ENCODE data around the gene SEMA4D.
A peak's percentile ranks its signal among the peaks of the same experiment; 100 is the strongest.

Gene SEMA4D

GRCh38 chr9:89408628-89409101 lies 89.2 kb downstream of the SEMA4D start:
- Histone ChIP-seq H3K36me3 (ENCODE audit: insufficient read depth, low read length) (peaks cover 79% of the 10 kb centered on the region), H4K20me1 (ENCODE audit: insufficient read depth, low read length) (peaks cover 73% of the 10 kb centered on the region), H3K27ac (ENCODE audit: low read length) (peak overlapping the region; percentile 86), H3K27me3 (ENCODE audit: insufficient read depth, low read length, poor library complexity) (no peaks in the 10 kb centered on the region), H3K9me3 (ENCODE audit: insufficient read depth, low read length, severe bottlenecking) (no peaks in the 10 kb centered on the region), H3K9ac (ENCODE audit: low read depth, low read length) (peak overlapping the region; percentile 43), H3K4me1 (ENCODE audit: insufficient read depth, low read length) (peaks cover 62% of the 10 kb centered on the region), H3K4me2 (ENCODE audit: insufficient read depth, low read length) (peak overlapping the region; percentile 58), H2AFZ (ENCODE audit: low read depth, low read length) (no peak overlapping the region), H3K79me2 (ENCODE audit: insufficient read depth, low read length) (peaks cover 86% of the 10 kb centered on the region), H3K4me3 (ENCODE audit: low read depth in 1 of 2, low read length in 2 of 2) (peak overlapping the region in 1 of 2 experiments; percentile 35; a peak in 2 of 4 replicates)
- TF ChIP-seq CTCF (IDR thresholded peaks at IDR 0.05; ENCODE audit: borderline replicate concordance, extremely low read depth, low read length, poor library complexity, severe bottlenecking) = peak; percentile 7
- no peak for TF ChIP-seq EZH2 (IDR thresholded peaks at IDR 0.05; ENCODE audit: borderline replicate concordance, low read depth, low read length, severe bottlenecking)
- ATAC-seq (ENCODE audit: insufficient read depth, low read depth) (peak; percentile 97), DNase-seq (peak; percentile 91)

GRCh38 chr9:89407070-89407469 lies 90.8 kb downstream of the SEMA4D start:
- peaks cover 46% of the 10 kb centered on the region for H3K4me1 ChIP-seq (ENCODE audit: insufficient read depth, low read length)

GRCh38 chr9:89405826-89406225 lies 92.1 kb downstream of the SEMA4D start:
- DNase-seq (no peak), ATAC-seq (ENCODE audit: insufficient read depth, low read depth) (no peak)
- Histone ChIP-seq H3K27ac (ENCODE audit: low read length) (peak overlapping the region; percentile 3; the same call in 1 of the 2 replicates), H3K4me2 (ENCODE audit: insufficient read depth, low read length) (no peak overlapping the region), H3K27me3 (ENCODE audit: insufficient read depth, low read length, poor library complexity) (no peaks in the 10 kb centered on the region), H3K4me1 (ENCODE audit: insufficient read depth, low read length) (peaks cover 34% of the 10 kb centered on the region), H3K4me3 (ENCODE audit: low read depth in 1 of 2, low read length in 2 of 2) (no peak overlapping the region), H2AFZ (ENCODE audit: low read depth, low read length) (no peak overlapping the region), H3K9me3 (ENCODE audit: insufficient read depth, low read length, severe bottlenecking) (no peaks in the 10 kb centered on the region), H4K20me1 (ENCODE audit: insufficient read depth, low read length) (peaks cover 65% of the 10 kb centered on the region), H3K79me2 (ENCODE audit: insufficient read depth, low read length) (peaks cover 71% of the 10 kb centered on the region), H3K9ac (ENCODE audit: low read depth, low read length) (no peak overlapping the region), H3K36me3 (ENCODE audit: insufficient read depth, low read length) (peaks cover 79% of the 10 kb centered on the region)
- TF ChIP-seq EZH2 (IDR thresholded peaks at IDR 0.05; ENCODE audit: borderline replicate concordance, low read depth, low read length, severe bottlenecking) (no peak), CTCF (IDR thresholded peaks at IDR 0.05; ENCODE audit: borderline replicate concordance, extremely low read depth, low read length, poor library complexity, severe bottlenecking) (no peak)

More at GRCh38 chr9:89407070-89407469, 90.8 kb downstream of the SEMA4D start:
- ATAC-seq (ENCODE audit: insufficient read depth, low read depth) = no peak
- Histone ChIP-seq H2AFZ (ENCODE audit: low read depth, low read length) (no peak overlapping the region), H3K9me3 (ENCODE audit: insufficient read depth, low read length, severe bottlenecking) (no peaks in the 10 kb centered on the region), H3K4me3 (ENCODE audit: low read depth in 1 of 2, low read length in 2 of 2) (no peak overlapping the region), H3K27me3 (ENCODE audit: insufficient read depth, low read length, poor library complexity) (no peaks in the 10 kb centered on the region), H3K9ac (ENCODE audit: low read depth, low read length) (no peak overlapping the region), H3K4me2 (ENCODE audit: insufficient read depth, low read length) (no peak overlapping the region), H4K20me1 (ENCODE audit: insufficient read depth, low read length) (peaks cover 72% of the 10 kb centered on the region), H3K79me2 (ENCODE audit: insufficient read depth, low read length) (peaks cover 79% of the 10 kb centered on the region), H3K27ac (ENCODE audit: low read length) (peak overlapping the region; percentile 86), H3K36me3 (ENCODE audit: insufficient read depth, low read length) (peaks cover 79% of the 10 kb centered on the region)
- no peak for DNase-seq
- TF ChIP-seq CTCF (IDR thresholded peaks at IDR 0.05; ENCODE audit: borderline replicate concordance, extremely low read depth, low read length, poor library complexity, severe bottlenecking) = no peak
- TF ChIP-seq EZH2 (IDR thresholded peaks at IDR 0.05; ENCODE audit: borderline replicate concordance, low read depth, low read length, severe bottlenecking) = no peak
